Measurements from ENCODE around the gene SLC2A2. TPM values are rescaled to one million over a fixed set of nuclear protein-coding genes. Genes with fewer than 3 reads are reported as not detected.

SLC2A2 gene
- total RNA-seq, 1 donor from 2014 or later = not detected

DNA sequence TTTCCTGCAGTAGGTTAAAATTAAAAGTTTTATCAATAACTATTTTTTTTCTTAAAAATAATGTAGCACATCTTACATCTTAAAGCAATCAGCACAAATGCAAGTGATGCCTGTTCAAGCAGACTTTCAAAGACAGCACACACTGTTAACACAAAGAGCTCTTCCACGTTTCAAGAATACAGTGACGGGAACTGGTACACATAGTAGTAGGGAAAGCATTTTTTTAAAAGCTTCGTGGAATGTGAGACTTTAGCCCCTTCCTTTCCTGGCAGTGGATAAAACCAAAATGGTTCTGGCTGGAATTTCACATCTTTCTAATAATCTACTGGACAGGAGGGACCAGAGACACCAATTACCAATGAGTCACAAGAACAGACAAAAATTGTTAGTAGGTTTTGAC is 33.5 kb upstream of the SLC2A2 start:
- TF ChIP-seq, protein P1, sequence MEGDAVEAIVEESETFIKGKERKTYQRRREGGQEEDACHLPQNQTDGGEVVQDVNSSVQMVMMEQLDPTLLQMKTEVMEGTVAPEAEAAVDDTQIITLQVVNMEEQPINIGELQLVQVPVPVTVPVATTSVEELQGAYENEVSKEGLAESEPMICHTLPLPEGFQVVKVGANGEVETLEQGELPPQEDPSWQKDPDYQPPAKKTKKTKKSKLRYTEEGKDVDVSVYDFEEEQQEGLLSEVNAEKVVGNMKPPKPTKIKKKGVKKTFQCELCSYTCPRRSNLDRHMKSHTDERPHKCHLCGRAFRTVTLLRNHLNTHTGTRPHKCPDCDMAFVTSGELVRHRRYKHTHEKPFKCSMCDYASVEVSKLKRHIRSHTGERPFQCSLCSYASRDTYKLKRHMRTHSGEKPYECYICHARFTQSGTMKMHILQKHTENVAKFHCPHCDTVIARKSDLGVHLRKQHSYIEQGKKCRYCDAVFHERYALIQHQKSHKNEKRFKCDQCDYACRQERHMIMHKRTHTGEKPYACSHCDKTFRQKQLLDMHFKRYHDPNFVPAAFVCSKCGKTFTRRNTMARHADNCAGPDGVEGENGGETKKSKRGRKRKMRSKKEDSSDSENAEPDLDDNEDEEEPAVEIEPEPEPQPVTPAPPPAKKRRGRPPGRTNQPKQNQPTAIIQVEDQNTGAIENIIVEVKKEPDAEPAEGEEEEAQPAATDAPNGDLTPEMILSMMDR (conservative IDR thresholded peaks at IDR 0.05; ENCODE audit: low read depth, low read length) = no peak
- no peak for DNase-seq (ENCODE audit: low read depth)
- H3K4me3 ChIP-seq (ENCODE audit: low read depth, low read length) = no peak overlapping the region

DNA sequence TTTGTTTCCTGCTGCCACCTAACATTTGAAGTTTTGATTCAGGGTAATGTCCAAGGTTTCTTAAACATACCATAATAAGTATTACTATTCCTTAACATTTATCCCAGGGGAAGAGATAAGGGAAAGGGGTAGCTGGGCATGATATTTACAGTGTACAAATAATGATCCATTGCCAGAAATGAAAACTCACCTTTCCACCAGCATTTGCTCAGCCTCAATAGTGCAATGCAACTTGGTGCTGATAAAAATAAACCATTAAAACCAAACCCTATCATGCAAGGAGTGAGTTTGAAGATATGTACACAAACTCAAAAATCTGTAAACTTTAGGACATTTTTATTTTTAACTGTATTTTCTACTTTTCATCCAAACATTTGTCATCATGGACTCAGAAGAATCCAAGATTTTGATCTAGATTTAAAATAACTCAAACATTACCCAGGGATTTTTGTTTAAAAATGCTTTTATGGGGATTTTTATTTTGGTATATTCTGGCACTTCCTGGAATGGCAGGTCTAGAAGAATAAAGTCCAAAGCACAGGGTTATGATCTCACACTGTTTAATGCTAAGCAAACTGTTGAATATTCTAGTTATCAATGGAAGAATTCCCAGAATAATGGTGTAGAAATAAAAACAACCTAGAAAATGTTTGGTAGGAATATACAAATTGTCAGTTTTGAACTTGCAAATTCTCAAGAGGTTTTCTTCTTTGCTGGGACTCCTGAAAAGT is 32.5 kb upstream of the SLC2A2 start:
- DNase-seq (ENCODE audit: low read depth) = no peak
- H3K4me3 ChIP-seq (ENCODE audit: low read depth, low read length) = no peak overlapping the region
- TF ChIP-seq, protein P1 (conservative IDR thresholded peaks at IDR 0.05; ENCODE audit: low read depth, low read length) = no peak

DNA sequence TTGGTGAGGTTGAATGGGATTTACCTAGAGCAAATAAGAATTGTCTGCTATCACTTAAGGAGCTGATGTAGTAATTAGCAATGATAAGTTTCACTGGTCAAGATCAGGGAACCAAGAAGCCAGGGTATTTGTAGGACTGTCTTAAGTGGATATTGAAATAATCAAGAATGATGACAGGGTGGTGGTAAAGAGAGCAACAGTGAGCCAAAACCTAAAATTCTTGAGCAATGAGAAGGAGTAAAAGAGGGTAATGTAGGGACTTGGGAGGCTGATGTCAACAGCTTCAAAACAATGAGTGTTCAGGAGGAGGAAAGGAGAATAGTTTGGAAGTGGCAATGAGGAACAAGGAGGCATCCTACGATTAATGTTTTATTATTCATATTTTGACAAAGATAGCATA is 31.5 kb upstream of the SLC2A2 start:
- DNase-seq (ENCODE audit: low read depth) = no peak
- TF ChIP-seq, protein P1 (conservative IDR thresholded peaks at IDR 0.05; ENCODE audit: low read depth, low read length) = no peak
- H3K4me3 ChIP-seq (ENCODE audit: low read depth, low read length) = no peak overlapping the region

DNA sequence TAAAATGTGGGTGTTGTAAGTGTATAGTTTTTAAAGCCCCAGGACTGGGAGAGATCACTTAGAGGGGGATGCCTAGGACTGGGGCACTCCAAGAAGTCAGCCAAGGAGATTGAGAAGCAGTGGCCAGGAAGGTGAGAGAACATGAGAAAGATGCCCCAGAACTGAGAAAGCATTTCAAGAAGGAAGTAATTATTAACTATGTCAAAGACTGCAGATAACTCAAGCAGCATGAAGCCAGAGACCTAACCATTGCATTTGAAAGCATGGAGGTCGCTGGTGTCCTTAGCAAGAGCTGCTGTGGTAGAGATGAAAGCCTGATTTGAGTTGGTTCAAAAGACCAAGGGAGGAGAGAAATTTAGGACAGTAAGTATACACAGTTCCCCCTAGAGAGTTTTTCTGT is 30.6 kb upstream of the SLC2A2 start:
- TF ChIP-seq, protein P1 (conservative IDR thresholded peaks at IDR 0.05; ENCODE audit: low read depth, low read length) = no peak
- H3K4me3 ChIP-seq (ENCODE audit: low read depth, low read length) = no peak overlapping the region
- no peak for DNase-seq (ENCODE audit: low read depth)

DNA sequence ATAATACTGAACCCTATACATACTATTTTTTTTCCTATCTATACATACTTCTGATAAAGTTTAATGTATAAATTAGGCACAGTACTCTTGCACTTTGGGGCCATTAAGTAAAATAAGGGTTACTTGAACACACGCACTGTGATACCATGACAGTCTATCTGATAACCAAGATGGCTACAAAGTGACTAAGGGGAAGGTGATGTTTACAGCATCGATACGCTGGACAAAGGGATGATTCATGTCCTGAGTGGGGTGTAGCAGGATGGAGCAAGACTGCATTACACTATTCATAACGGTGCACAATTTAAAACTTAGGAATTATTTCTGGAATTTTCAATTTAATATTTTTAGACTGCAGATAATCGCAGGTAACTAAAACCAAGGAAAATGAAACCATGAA is 30.0 kb upstream of the SLC2A2 start:
- DNase-seq (ENCODE audit: low read depth) = no peak
- TF ChIP-seq, protein P1 (conservative IDR thresholded peaks at IDR 0.05; ENCODE audit: low read depth, low read length) = no peak
- H3K4me3 ChIP-seq (ENCODE audit: low read depth, low read length) = no peak overlapping the region

DNA sequence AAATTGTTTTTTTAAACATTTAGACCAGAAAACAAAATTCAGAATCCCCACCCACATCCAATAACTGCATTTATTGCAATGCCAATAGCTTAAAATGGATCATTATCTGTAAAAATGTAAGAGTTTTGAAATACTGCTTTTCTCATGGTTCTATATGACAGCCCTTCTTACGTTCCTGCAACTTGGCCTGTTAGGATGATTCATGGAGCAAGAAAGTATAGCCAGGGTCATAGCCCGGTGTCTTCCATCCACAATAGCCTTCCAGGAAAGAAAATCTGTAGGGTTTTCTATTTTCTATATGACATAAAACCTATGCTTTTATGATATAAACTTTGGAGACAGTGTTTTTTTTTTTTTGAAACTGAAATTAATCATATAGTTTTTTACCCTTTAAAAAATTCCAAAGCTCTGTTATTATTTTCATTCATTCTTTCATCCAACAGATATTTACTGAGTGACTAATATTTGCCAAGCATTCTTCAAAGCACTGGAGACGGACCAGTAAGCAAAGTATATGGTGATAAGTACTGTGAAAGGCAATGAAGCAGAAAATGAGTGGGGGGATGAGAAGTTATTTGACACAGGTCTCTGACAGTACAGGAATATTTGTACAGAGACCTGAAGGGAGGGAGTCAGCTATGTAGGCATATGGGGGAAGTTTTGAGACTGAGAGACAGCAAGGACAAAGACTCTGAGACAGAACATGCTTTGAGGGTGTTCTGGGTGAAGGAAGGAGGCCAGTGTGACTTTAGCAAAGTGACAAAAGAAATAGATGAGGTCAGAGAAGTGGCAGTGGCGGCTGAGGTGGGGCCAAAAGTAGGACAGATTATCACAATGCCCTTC is 29.0 kb upstream of the SLC2A2 start:
- H3K4me3 ChIP-seq (ENCODE audit: low read depth, low read length) = no peak overlapping the region
- peak; percentile 70 for DNase-seq (ENCODE audit: low read depth)
- TF ChIP-seq, protein P1 (conservative IDR thresholded peaks at IDR 0.05; ENCODE audit: low read depth, low read length) = no peak
